ENCODE measurements around the gene IL1R1.

The IL1R1 gene

DNA sequence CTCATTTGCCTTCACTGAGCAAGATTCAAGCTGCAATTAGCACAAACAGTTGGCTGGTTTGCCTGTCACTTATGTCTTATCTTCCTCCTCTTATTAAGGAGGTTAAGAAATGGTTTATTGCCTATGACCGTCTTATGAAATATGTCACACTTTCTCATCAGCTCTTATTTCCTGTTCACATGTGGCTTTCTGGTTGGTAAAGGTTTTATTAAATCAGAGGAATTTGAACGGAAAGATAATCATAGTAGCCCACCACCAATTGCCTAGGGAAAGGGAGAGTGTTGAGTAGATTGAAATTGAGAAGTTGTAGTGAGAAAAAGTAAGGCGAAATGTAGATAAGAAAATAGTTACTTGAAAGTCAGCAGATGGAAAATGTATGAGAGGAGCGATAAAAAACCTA is 4.2 kb upstream of the IL1R1 start:
- DNase-seq (ENCODE audit: low spot score): no peak

DNA sequence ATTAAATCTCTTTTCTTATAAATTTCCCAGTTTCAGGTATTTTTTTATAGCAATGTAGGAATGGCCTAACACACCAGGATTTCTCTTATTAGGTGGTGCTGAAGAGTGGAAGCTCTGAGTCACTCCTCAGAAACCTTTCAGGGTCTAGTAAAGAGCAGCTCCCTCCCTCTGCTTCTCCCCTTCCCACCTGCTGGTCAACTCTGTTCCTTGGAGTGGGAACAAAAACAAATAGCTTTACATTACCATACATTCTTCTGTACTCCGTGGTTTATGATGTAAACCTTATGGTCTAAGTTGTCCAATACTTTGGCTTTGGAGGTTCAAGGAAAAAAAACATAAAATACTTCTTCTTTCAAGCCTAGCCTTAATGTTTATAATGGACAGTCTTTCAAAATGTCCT is 2.7 kb upstream of the IL1R1 start:
- DNase-seq (ENCODE audit: low spot score): no peak

GRCh38 chr2:102140377-102140776 is 2.2 kb upstream of the IL1R1 start:
- no peak for DNase-seq (ENCODE audit: low spot score)

DNA sequence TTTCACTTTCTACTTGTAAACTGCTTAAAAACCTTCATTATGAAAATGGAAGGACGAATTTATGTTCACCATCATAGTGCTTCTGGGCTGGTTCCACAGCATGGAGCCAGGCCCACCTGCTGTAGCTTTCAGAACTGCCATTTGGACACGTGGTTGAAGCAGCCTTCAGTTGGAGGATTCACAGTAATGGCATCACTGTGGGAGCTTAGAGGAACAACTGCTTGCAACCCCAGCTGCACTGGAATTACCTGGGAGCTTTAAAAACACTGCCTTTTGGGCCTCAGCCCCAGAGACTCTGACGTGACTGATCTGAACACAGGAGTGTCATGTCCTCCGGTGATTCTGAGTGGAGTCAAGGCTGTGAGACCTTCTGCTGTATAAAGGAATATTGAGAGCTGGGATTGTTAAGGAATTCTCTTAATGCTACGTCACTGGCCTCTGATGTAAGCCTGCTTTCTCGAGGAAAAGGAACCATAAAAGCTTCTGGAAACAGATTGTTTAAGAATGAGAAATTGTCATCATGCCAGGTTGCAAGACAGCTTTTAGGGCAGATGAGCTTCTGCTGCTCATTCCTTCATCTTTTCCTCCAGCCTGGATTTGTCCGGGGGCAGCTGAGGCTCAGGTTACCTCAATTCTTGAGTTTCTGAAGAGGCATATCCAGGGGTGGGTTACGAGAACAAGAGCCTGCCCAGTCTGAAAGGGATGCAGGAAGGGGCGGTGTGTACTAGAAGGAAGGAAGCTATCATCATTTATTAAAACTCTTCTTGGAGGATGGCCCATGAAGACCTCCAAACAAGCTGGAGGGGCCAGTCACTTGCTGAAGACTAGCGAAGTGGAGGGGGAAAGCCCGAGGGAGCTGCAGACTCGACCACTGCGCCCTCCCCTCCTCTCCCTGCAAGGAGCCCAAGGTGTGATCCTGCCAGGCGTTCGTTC is 1.3 kb upstream of the IL1R1 start:
- no peak for DNase-seq (ENCODE audit: low spot score)

- peak; percentile 69 for DNase-seq (ENCODE audit: low spot score)
Measured at GRCh38 chr2:102142829-102143449, 393 bp downstream of the IL1R1 start.

- no peak for DNase-seq (ENCODE audit: low spot score)
Measured at GRCh38 chr2:102143450-102143985, 972 bp downstream of the IL1R1 start.

- DNase-seq (ENCODE audit: low spot score): no peak
Measured at GRCh38 chr2:102144128-102144527, 1.6 kb downstream of the IL1R1 start.

- DNase-seq (ENCODE audit: low spot score): no peak
Measured at GRCh38 chr2:102145107-102145506, 2.6 kb downstream of the IL1R1 start.

DNA sequence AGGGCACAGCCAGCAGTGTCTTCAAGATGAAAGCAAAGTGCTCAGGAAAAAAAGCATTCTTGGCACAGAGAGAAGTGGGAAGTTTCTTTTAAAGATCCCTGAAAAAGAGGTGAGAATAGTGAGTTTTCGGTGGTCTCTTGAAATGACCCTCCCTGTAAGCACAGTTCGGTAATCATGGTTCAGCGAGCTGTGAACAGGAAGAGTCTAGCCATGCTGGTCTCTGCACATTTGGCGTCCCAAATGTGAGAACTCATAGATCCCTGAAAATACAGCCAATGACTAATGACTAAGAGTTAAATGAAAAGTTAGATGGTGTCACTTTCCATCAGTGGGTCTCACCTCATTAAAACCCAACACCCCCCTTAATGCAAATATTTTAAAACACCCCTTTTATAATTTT is 3.4 kb downstream of the IL1R1 start:
- DNase-seq (ENCODE audit: low spot score): no peak

- no peak for DNase-seq (ENCODE audit: low spot score)
Measured at GRCh38 chr2:102147935-102148334, 5.4 kb downstream of the IL1R1 start.

DNA sequence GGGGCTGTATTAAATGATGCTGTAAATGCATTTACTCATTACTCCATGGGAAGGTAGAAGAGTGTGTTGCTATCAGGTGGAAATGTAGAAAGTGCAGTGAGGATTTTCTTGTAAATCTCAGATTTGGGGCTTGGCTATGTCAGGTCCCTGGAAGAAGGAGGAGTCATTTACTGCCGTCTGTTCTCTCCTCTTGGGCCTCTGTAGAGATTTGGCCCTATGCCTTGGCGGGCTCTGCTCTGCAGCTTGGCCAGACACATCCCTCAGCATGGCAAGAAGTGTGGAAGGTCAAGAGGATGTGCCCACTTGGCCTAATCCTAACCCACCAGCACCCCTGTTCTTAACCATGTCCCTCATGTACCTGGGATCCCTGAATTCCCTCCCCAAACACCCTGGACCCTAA is 6.7 kb downstream of the IL1R1 start:
- DNase-seq (ENCODE audit: low spot score): no peak

- DNase-seq (ENCODE audit: low spot score): no peak
Measured at GRCh38 chr2:102149644-102150455, 7.3 kb downstream of the IL1R1 start.

DNA sequence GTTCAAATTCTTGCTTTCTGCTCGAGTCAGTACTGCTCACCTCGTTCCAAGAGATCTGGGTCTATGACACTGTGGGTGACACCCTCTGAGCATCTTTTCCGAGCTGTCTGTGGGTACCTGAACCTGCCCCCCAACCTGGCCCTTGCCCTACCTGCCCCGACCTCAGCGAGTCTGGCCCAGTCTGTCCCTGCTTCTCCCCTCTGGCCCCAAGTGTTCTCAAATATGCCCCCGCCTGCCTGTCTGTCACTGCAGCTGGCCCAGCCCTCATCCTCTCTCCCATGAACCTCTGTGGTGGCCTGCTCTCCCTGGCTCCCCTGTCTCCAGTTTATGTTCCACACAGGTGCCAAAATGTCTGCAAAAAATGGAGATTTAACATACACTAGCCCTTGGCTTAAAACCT is 11.8 kb downstream of the IL1R1 start:
- DNase-seq (ENCODE audit: low spot score): no peak

- peak; percentile 22 for DNase-seq (ENCODE audit: low spot score)
Measured at GRCh38 chr2:102154946-102155702, 12.6 kb downstream of the IL1R1 start.

- DNase-seq (ENCODE audit: low spot score): peak; percentile 55
Measured at GRCh38 chr2:102155703-102156515, 13.4 kb downstream of the IL1R1 start.

DNA sequence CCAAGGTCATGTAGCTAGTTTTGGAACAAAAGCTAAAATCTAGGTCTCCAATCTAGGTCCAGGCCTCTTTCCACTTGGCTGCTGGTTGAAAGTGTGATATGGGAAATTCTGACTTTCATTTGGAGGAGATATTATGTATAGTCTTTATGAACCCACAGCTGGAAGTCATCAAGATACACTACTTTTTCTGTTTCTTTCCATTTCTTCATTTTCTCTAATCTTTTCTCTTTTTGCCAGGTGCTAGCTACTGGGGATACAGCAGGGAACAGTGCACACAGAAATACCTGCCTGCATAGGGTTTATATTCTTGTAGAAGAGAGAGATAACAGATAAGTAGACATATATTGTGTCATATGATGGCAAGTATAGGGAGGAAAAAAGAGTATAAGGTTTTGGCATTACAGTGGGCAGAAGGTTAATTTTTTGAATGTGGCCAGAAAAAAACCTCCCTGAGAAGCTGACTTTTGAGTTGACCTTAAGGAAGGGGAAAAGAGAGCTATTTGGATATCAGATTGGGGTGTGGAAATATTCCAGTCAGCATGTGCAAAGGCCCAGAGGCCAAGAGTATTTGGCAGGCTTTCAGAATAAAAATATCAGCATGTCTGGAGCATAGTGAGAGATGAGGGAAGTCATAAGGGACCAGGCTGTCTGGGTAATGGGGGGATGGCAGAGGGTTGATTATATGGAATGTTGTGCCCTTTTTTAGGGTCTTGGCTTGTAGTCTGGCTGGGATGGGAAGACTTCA is 15.6 kb downstream of the IL1R1 start:
- DNase-seq (ENCODE audit: low spot score): no peak

DNA sequence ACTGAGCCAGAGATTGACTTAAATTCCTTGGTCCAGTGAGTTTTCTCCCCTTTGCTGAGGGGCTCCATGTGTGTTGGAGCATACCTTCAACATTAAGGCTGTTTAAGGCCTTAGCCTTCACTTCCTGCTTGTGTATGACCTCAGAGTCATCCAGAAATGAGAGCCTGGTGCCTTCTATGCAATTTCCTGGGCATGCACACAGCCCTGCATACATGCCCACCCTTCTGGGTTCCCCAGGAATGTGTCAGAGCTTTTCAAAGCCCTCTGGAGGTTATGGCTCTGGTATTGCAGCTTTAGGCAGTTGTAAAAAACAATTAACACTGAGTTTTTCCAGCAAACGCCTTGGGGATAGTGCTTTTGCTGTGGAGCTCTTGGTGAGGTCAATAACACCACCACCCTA is 16.7 kb downstream of the IL1R1 start:
- DNase-seq (ENCODE audit: low spot score): no peak

GRCh38 chr2:102166189-102166845 is 23.8 kb downstream of the IL1R1 start:
- no peak for DNase-seq (ENCODE audit: low spot score)

DNA sequence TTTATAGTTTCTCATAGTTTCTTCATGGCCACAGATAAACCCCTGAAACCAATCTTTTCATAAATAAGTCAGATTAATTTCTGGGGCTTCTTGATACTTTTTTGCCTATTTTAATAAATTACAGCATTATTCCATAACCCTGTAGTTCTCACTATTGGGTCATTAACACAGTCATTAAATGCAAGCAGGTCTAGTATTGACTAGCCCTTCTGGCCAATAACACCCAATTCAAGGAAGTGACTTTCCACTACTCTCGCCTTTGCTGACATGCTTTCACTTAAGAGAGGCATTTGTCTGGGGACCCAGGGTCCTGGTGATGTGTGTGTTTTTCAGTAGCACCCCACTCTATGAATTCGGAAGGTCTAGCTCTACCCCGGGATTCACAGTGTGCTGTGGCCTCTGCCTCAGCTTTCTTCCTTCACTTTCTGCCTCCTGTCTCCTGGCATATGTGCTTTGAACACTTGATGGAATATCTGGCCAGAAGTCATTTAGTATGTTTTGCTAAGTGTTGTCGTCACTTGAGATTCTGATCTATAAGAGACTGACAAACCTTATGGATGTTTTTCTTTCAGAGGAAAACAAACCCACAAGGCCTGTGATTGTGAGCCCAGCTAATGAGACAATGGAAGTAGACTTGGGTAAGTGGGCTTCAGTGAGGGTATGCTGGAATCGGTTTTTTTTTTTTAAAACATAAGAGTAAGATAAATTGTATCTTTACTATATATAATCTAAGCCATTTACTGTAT is 25.7 kb downstream of the IL1R1 start:
- DNase-seq (ENCODE audit: low spot score): no peak
